Measurements from ENCODE around the gene AGPAT1.

GRCh38 chr6:32177183-32177787, 1.4 kb upstream of the AGPAT1 start:
- no peak for TF ChIP-seq POLR2AphosphoS5 (IDR thresholded peaks at IDR 0.05)
- TF ChIP-seq POLR2A (IDR thresholded peaks at IDR 0.05) = peak in 3 of 4 donors; percentile 21 to 43 (median 24)
- no peak for TF ChIP-seq CTCF (IDR thresholded peaks at IDR 0.05)

All from upper lobe of left lung (tissue), 4 donors.